Measurements from ENCODE around the gene ACRV1. TPM values are rescaled to one million over a fixed set of nuclear protein-coding genes. Genes with fewer than 3 reads are reported as not detected.

The ACRV1 gene
- total RNA-seq, 2 donors from 2014 or later, result 10.8 TPM; not detected in 1

DNA sequence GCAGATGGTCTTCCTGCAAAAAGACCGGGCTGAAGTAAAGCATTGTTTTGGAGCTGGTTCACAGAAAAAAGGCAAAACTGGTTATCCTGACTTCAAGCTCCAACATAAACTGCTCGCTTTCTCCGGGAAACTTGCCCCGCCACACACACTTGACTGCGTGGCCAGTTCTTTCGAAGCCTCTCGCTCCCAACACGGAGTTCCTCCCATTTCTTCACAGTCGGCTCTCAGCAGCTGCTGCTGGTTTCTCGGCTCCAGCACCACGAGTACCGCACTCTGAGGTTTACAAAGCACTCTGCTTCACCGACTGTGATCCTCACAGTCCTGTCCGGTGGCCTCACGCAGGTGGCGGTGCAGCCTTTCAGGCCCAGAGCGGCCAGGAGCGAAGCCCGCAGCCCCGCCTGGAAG lies 55.4 kb downstream of the ACRV1 start:
- TF ChIP-seq, protein P1, sequence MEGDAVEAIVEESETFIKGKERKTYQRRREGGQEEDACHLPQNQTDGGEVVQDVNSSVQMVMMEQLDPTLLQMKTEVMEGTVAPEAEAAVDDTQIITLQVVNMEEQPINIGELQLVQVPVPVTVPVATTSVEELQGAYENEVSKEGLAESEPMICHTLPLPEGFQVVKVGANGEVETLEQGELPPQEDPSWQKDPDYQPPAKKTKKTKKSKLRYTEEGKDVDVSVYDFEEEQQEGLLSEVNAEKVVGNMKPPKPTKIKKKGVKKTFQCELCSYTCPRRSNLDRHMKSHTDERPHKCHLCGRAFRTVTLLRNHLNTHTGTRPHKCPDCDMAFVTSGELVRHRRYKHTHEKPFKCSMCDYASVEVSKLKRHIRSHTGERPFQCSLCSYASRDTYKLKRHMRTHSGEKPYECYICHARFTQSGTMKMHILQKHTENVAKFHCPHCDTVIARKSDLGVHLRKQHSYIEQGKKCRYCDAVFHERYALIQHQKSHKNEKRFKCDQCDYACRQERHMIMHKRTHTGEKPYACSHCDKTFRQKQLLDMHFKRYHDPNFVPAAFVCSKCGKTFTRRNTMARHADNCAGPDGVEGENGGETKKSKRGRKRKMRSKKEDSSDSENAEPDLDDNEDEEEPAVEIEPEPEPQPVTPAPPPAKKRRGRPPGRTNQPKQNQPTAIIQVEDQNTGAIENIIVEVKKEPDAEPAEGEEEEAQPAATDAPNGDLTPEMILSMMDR (IDR thresholded peaks at IDR 0.05), result no peak
- intact Hi-C loops (cut with DNase I), result loop anchor here (1.0 kb wide), 1 partner anchor 33 kb away; the partner anchor contains the start of gene STT3A

DNA sequence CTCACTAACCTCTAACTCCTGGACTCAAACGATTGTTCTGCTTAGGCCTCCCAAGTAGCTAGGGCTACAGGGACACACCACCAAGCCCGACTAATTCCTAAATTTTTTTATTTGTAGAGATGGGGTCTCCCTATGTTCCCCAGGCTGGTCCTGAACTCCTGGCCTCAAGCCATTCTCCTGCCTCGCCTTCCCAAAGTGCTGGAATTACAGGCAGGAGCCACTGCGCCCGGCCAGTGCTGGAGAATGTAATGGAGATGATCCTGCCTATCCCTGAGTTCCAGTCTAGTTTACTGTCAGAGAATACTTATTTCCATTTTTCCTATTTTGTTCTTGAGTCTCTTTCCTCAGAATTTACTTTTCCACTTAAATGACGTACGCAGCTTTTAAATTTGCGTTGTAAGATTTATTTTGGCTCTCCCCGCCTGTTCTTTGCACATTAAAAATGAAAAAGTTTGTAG lies 55.9 kb downstream of the ACRV1 start, which contains the start of gene CHEK1:
TSS of gene CHEK1 (plus strand) at position 408 of the 458 bp plus-strand sequence. CDS start 1,606 bp downstream, outside the sequence.
- TF ChIP-seq, protein P1 (IDR thresholded peaks at IDR 0.05), result no peak
- TF ChIP-seq POLR2A (IDR thresholded peaks at IDR 0.05), result no peak
- no peak for TF ChIP-seq POLR2AphosphoS5 (IDR thresholded peaks at IDR 0.05)
- intact Hi-C loops (cut with DNase I), result loop anchor here (1.0 kb wide), 1 partner anchor 32 kb away; the partner anchor contains the start of gene STT3A
- 47% methylated on average over 9 of the region's 9 CpGs for WGBS
- H3K36me3 ChIP-seq, result no peaks in the 10 kb centered on the region
- no peaks in the 10 kb centered on the region for H3K27me3 ChIP-seq (replicated peaks; ENCODE audit: insufficient read depth)
- peak within 1 kb of the TSS; percentile 94 for H3K27ac ChIP-seq
- H3K9me3 ChIP-seq, result no peaks in the 10 kb centered on the region
- no peaks in the 10 kb centered on the region for H3K4me1 ChIP-seq (replicated peaks)
- DNase-seq (ENCODE audit: low spot score), result no peak
- peak within 1 kb of the TSS; percentile 63 to 66 for H3K4me3 ChIP-seq

More for the DNA sequence above, 55.4 kb downstream of the ACRV1 start:
- Histone ChIP-seq H3K36me3 (no peaks in the 10 kb centered on the region), H3K27ac (peak overlapping the region; percentile 94), H3K4me1 (replicated peaks) (no peaks in the 10 kb centered on the region), H3K4me3 (peak overlapping the region; percentile 63 to 66), H3K9me3 (no peaks in the 10 kb centered on the region), H3K27me3 (replicated peaks; ENCODE audit: insufficient read depth) (no peaks in the 10 kb centered on the region)
- 2% methylated on average over 20 of the region's 20 CpGs for WGBS
- DNase-seq (ENCODE audit: low spot score), result no peak

DNA sequence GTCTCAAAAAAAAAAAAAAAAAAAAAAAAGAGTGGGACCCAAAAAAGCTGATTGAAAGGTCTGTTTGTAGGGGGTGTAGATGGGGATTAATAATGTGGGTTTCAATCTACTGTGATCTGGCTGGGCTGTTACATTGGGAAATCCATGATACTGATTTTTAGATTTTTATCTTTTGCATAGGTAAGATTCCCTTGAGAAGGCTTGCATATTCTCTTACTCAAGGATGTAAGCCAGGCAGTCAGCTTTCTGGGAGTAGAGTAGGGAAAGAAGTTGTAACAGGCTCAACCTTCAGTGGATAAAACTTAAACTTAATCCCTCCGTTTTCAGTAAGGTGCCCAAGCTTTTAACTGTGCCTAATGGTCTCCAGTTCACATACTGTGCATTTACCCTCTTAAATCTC lies 57.6 kb downstream of the ACRV1 start:
- no peaks in the 10 kb centered on the region for H3K27me3 ChIP-seq (replicated peaks; ENCODE audit: insufficient read depth)
- peaks cover 4 to 5% of the 10 kb centered on the region in 2 donors for H3K36me3 ChIP-seq
- DNase-seq (ENCODE audit: low spot score), result no peak
- WGBS, result 87% methylated on average over 1 of the region's 1 CpG
- no peaks in the 10 kb centered on the region for H3K9me3 ChIP-seq
- no peak overlapping the region for H3K4me3 ChIP-seq
- no peak overlapping the region for H3K27ac ChIP-seq
- TF ChIP-seq POLR2AphosphoS5 (IDR thresholded peaks at IDR 0.05), result no peak
- no peaks in the 10 kb centered on the region for H3K4me1 ChIP-seq (replicated peaks)
- intact Hi-C loops (cut with DNase I), result no loop called here

DNA sequence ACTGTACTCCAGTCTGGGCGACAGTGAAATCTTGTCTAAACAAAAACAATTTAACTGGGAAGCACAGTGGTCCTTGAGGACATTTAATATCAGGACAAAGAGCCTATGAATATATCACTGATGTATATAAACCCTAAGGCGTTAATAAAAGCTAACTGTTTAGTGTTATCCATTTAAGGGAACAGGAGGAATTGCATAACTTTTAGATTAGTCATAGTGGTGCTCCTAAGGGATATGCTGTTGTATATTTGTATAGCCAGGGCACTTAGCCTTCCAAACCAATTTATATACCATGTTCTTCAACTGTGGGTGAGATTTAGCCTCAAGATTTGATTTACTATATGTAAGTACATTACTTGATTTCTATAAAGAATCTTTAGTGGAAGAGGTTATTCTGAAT lies 58.7 kb downstream of the ACRV1 start:
- H3K27ac ChIP-seq, result no peak overlapping the region
- H3K4me3 ChIP-seq, result no peak overlapping the region
- intact Hi-C loops (cut with DNase I), result no loop called here
- H3K4me1 ChIP-seq (replicated peaks), result no peaks in the 10 kb centered on the region
- H3K27me3 ChIP-seq (replicated peaks; ENCODE audit: insufficient read depth), result no peaks in the 10 kb centered on the region
- no peak for DNase-seq (ENCODE audit: low spot score)
- H3K36me3 ChIP-seq, result peaks cover 4 to 8% of the 10 kb centered on the region in 2 donors
- 67% methylated on average over 2 of the region's 2 CpGs for WGBS
- TF ChIP-seq POLR2AphosphoS5 (IDR thresholded peaks at IDR 0.05) (no peak), POLR2A (IDR thresholded peaks at IDR 0.05) (no peak)
- TF ChIP-seq, protein P1 (IDR thresholded peaks at IDR 0.05), result no peak
- no peaks in the 10 kb centered on the region for H3K9me3 ChIP-seq

Small RNA genes within 50 kb of the gene (small RNA-seq; reads per million reads assigned to genes)
- gene RNU2-35P, result 0 reads per million in 2 donors

Other genes starting within 250 kb of the ACRV1 start
- gene FEZ1, start 184.6 kb downstream of the ACRV1 start, total RNA-seq, result 10 to 100 TPM in 1 of 2 donors, 1 to 10 TPM in 1; 7.8 to 33.9 TPM
- 100 to 1,000 TPM in 1 of 2 donors, 10 to 100 TPM in 1; 41.4 to 118 TPM for gene EI24, start 111.4 kb downstream of the ACRV1 start, total RNA-seq
- gene STT3A, start 88.0 kb downstream of the ACRV1 start, total RNA-seq, result 100 to 1,000 TPM in 1 of 2 donors, 10 to 100 TPM in 1; 90.1 to 124 TPM
- 10 to 100 TPM in 1 of 2 donors, 1 to 10 TPM in 1; 3.2 to 20.3 TPM for gene CHEK1, start 55.7 kb downstream of the ACRV1 start, total RNA-seq
- 1 to 10 TPM in 1 of 2 donors, not detected in 1; 3.5 TPM for gene PATE1, start 65.4 kb upstream of the ACRV1 start, total RNA-seq
- gene PATE2, start 98.0 kb upstream of the ACRV1 start, total RNA-seq, result not detected
- not detected for gene PATE3, start 107.3 kb upstream of the ACRV1 start, total RNA-seq
- gene PATE4, start 152.5 kb upstream of the ACRV1 start, total RNA-seq, result 1 to 10 TPM in 1 of 2 donors, not detected in 1; 3.1 TPM
- 1 to 10 TPM; 4.4 to 6.5 TPM for gene HYLS1, start 206.8 kb upstream of the ACRV1 start, total RNA-seq
- gene PUS3, start 222.4 kb upstream of the ACRV1 start, total RNA-seq, result 10 to 100 TPM in 1 of 2 donors, 1 to 10 TPM in 1; 8.3 to 11.8 TPM
- gene DDX25, start 223.7 kb upstream of the ACRV1 start, total RNA-seq, result 1 to 10 TPM in 1 of 2 donors, not detected in 1; 9.5 TPM

All from prostate gland (tissue), 2 donors.